Omental fat pad (tissue), 4 donors: ENCODE results near the gene TLCD4. TPM values are rescaled to one million over a fixed set of nuclear protein-coding genes. Genes with fewer than 3 reads are reported as not detected.

Experiments
- ATAC-seq: fragments of 150-250 bp; one replicate; pipeline ENCODE4 v1.9.1; 2016; ENCODE audit warnings: mild to moderate bottlenecking, moderate library complexity; ENCODE audit not compliant: low FRiP score
- DNase-seq: peaks from one replicate; pipeline ENCODE4 v3.0.0-alpha.2; 2019; ENCODE audit warnings: low spot score
- total RNA-seq, 4 donors: library from RNA; depleted of rRNA; stranded (reverse); fragments of >200 nt; gene quantifications; one replicate each; pipeline ENCODE4 v1.1.0, GENCODE V29; 2016
- TF ChIP-seq, protein P1 (sequence below), 3 donors: fragments of 450-650 bp; IDR thresholded peaks; one replicate each; pipeline ENCODE4 v1.5.1; 2016 to 2017; ENCODE audit warnings: antibody characterized with exemption in 3 of 3, mild to moderate bottlenecking in 3 of 3, moderate library complexity in 2 of 3

The TLCD4 gene
- total RNA-seq, 4 donors from 2014 or later, result 3.7 to 18.5 (median 6.1) TPM

DNA sequence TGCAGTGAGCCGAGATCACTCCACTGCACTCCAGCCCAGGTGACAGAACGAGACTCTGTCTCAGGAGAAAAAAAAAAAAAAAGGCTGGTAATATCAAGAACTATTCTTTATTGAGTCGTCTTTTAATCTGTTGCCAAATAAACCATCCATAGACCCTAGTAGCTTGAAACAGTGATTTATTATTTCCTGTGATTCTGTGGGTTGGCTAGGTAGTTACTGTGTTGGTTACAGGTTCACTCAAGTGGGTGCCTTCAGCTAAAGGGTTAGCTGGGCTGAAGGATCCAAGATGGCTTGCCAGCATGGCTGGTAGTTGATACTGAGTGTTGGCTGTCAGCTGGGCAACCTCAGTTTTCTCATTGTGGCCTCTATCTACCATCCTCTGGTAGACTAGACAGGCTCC is 9.2 kb downstream of the TLCD4 start:
- ATAC-seq (no peak), DNase-seq (no peak)
- TF ChIP-seq, protein P1, sequence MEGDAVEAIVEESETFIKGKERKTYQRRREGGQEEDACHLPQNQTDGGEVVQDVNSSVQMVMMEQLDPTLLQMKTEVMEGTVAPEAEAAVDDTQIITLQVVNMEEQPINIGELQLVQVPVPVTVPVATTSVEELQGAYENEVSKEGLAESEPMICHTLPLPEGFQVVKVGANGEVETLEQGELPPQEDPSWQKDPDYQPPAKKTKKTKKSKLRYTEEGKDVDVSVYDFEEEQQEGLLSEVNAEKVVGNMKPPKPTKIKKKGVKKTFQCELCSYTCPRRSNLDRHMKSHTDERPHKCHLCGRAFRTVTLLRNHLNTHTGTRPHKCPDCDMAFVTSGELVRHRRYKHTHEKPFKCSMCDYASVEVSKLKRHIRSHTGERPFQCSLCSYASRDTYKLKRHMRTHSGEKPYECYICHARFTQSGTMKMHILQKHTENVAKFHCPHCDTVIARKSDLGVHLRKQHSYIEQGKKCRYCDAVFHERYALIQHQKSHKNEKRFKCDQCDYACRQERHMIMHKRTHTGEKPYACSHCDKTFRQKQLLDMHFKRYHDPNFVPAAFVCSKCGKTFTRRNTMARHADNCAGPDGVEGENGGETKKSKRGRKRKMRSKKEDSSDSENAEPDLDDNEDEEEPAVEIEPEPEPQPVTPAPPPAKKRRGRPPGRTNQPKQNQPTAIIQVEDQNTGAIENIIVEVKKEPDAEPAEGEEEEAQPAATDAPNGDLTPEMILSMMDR (IDR thresholded peaks at IDR 0.05), result no peak

DNA sequence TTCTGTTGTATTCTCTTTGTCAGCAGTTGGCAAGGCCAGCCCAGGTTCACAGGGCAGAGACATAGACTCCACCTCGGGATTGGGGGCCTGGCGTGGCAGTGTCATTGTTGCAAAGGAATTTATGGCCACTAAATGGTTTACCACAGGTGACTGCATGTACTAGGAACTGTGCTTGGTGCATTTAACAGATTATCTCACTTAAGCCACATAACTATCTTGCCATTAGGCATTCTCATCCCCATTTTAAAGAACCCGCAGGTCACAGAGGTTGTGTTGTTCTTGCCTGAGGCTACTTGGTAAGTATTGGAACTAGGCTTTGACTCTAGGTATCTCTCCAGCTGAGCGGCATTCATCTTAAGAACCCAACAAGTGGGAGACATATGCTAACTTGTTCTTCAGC is 9.7 kb downstream of the TLCD4 start:
- no peak for ATAC-seq

DNA sequence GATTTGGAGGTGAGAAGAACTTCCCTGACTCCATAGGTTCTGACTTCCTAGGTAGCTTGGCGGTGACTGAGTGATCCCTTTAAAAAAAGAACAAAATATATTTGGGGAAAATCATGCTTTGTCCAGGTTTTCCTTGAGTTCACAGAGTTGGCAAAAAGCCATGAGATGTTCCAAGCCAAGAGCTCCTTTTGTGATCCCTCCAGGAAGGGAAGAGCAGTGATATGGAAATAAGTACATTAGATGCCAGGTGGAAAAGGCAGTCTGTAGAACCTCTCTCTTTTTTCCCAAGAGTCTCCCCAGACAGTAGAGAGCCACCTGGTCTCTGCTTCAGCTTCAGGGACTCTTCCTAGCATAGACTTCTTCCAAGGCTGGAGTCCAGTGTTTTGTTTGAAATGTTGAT is 10.2 kb downstream of the TLCD4 start:
- TF ChIP-seq, protein P1 (IDR thresholded peaks at IDR 0.05), result no peak
- no peak for DNase-seq
- ATAC-seq, result no peak

More for the DNA sequence above, 9.7 kb downstream of the TLCD4 start:
- DNase-seq, result no peak
- TF ChIP-seq, protein P1 (IDR thresholded peaks at IDR 0.05), result no peak

DNA sequence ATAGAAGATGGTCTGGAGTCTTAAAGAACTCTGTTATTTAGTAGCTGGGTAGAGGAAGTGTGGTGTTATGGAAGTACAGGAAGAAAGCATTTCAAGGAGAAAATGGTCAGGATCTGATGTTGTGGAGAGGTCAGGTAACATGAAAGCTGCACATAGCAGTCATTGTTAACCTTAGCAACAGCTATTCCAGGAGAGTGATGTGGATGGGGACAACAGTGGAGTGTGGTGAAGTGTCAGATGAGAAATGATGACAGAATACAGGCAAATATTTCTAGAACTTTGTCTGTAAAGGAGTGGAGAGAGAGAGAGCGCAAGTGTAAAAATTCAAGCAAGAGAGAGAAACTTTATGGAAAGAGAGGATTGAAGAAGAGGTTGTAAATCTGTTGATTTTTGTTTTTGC is 15.6 kb downstream of the TLCD4 start:
- TF ChIP-seq, protein P1 (IDR thresholded peaks at IDR 0.05), result no peak
- no peak for ATAC-seq
- no peak for DNase-seq

DNA sequence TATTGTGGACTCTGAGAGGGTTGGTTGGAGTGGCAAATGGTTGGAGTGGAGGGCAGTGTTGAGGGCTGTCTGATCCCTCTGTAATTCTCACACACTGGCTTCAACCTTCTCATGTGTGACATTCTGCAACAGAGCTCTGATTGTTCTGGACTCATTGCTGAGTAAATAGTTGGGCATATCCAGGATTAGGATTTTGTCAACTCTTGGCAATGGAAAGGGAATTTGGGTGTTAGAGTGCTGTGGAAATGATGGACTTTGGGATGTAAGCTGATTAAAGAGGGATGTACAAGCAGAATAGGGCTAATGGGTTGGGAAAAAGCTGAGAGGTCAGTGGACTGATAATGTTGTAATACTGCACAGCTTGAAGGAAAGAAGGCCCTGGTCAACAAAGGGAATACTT is 16.5 kb downstream of the TLCD4 start:
- no peak for ATAC-seq
- no peak for DNase-seq
- TF ChIP-seq, protein P1 (IDR thresholded peaks at IDR 0.05), result no peak

DNA sequence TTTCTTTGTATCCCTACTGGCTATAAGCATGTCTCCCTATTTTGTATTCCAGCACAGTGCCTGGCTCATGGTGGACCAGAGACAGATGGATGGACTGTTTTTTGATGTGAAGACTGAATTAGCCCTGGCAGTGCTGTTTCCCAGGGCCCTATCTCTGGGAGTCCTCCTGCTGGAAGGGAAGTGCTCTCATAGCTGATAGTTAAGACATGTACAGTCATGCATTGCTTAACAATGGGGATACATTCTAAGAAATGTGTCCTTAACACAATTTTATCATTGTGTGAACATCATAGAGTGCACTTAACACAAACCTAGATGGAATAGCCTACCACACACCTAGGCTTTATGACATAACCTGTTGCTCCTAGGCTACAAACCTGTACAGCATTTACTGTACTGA is 21.1 kb downstream of the TLCD4 start:
- TF ChIP-seq, protein P1 (IDR thresholded peaks at IDR 0.05), result no peak
- ATAC-seq (no peak), DNase-seq (no peak)

DNA sequence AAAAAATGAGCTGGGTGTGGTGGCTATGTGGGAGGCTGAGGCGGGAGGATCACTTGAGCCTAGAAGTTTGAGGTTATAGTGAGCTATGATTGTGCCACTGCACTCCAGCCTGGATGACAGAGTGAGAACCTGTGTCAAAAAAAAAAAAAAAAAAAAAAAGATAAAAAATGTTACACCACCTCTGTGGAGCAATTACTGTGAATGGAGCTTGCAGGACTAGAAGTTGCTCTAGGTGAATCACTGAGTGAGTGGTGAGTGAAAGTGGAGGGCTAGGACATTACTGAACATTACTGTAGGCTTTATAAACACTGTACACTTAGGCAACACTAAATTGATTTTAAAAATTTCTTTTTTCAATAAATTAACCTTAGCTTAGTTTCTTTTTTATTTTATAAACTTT is 21.9 kb downstream of the TLCD4 start:
- no peak for DNase-seq
- no peak for ATAC-seq
- TF ChIP-seq, protein P1 (IDR thresholded peaks at IDR 0.05), result no peak
